Measurements from ENCODE around the gene BAG5. TPM values are rescaled to one million over a fixed set of nuclear protein-coding genes. Genes with fewer than 3 reads are reported as not detected.
"Not testable (repeated sequence)": the region's sequence is repeated elsewhere in the genome, so short reads cannot be mapped to it uniquely, and the experiment has no call there.

Gene BAG5
- total RNA-seq, 1 donor from 2014 or later = 39.9 TPM

DNA sequence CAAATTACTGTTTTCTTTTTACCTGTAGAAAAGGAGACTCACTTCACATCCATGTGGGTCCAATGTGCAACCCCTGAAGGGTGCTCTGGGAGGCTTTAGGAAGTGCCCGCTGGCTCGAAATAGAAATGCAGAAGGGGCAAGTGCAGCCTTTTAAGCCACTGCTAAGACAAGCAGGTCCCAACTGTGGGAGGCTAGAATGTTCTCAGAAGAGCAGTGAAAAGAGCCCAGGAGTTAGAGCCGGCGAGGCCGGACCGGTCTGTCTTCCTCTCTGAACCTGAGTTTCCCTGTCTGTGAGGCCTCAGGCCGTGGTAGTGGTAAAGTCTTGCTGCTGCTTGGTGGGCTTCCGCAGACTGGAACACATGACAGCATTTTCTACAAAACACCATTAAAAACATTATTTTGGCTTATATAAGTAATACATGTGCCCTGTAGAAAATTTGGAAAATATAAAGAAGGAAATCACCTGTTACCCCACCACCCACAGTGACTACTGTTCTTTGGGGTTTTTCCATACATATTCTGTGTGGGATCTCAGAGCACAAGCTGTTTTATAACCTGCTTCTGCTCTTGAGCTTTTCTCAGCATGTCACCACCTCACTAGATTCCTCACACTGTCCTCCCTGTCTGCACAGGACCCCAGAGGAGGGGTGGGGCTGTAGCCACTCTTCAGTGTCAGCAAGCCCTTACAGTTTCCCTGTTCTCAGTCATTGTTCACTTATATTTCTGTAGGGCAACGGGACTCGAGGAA lies 45.9 kb downstream of the BAG5 start:
- H3K36me3 Mint-ChIP-seq (ENCODE audit: low read depth, unreplicated experiment) = no peaks in the 10 kb centered on the region
- H3K9me3 Mint-ChIP-seq (ENCODE audit: unreplicated experiment) = no peaks in the 10 kb centered on the region
- no peak overlapping the region for H3K27ac Mint-ChIP-seq (ENCODE audit: unreplicated experiment)
- TF ChIP-seq, protein P1, sequence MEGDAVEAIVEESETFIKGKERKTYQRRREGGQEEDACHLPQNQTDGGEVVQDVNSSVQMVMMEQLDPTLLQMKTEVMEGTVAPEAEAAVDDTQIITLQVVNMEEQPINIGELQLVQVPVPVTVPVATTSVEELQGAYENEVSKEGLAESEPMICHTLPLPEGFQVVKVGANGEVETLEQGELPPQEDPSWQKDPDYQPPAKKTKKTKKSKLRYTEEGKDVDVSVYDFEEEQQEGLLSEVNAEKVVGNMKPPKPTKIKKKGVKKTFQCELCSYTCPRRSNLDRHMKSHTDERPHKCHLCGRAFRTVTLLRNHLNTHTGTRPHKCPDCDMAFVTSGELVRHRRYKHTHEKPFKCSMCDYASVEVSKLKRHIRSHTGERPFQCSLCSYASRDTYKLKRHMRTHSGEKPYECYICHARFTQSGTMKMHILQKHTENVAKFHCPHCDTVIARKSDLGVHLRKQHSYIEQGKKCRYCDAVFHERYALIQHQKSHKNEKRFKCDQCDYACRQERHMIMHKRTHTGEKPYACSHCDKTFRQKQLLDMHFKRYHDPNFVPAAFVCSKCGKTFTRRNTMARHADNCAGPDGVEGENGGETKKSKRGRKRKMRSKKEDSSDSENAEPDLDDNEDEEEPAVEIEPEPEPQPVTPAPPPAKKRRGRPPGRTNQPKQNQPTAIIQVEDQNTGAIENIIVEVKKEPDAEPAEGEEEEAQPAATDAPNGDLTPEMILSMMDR (IDR thresholded peaks at IDR 0.05; ENCODE audit: unreplicated experiment) = no peak
- no peak overlapping the region for H3K4me3 Mint-ChIP-seq (ENCODE audit: unreplicated experiment)
- H3K27me3 Mint-ChIP-seq (ENCODE audit: unreplicated experiment) = peaks cover 13% of the 10 kb centered on the region
- peaks cover 9% of the 10 kb centered on the region for H3K4me1 Mint-ChIP-seq (ENCODE audit: unreplicated experiment)
- no peak for DNase-seq (ENCODE audit: low spot score)

DNA sequence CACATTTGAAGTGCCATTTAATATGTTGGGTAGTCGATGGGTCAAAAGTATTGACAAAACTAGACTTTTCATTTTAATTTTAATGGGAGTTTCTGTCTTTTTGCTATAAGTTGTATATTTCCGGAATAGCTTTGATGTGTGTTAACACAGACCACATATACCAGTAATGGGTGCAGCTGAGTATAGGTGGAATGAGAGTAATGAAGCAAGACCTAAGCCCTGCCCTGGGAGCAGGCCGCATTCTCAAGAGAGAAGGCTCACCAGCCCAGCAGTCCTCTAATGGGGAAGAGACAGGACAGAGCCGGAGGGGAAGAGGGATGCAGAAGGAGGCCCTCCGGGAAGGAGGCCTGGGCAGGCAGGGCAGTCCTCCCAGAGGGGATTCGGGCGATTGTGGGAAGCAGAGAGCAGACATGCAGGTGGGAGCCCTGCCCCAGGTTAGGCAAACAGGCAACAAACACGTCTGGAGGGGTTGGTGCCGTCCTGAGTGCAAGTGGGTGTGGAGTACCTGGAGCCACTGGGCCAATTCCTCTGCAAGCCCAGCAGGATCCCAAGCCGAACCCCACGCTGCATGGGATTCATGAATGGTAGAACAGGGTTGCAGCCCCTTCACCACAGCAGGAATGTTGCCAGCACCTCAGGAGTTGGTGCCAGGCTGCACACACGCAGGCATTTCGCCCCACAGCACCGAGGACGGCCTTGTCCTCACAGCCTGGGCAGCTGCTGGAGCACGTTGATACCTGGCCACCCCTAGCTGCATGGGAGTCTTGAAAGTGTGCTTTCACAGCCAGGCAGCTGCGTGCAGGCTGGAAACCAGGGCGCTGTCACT lies 47.6 kb downstream of the BAG5 start:
- H3K36me3 Mint-ChIP-seq (ENCODE audit: low read depth, unreplicated experiment) = peaks cover 8% of the 10 kb centered on the region
- no peak for DNase-seq (ENCODE audit: low spot score)
- TF ChIP-seq, protein P1 (IDR thresholded peaks at IDR 0.05; ENCODE audit: unreplicated experiment) = no peak
- no peak overlapping the region for H3K27ac Mint-ChIP-seq (ENCODE audit: unreplicated experiment)
- peaks cover 13% of the 10 kb centered on the region for H3K27me3 Mint-ChIP-seq (ENCODE audit: unreplicated experiment)
- H3K4me3 Mint-ChIP-seq (ENCODE audit: unreplicated experiment) = no peak overlapping the region
- H3K9me3 Mint-ChIP-seq (ENCODE audit: unreplicated experiment) = no peaks in the 10 kb centered on the region
- H3K4me1 Mint-ChIP-seq (ENCODE audit: unreplicated experiment) = peaks cover 6% of the 10 kb centered on the region

DNA sequence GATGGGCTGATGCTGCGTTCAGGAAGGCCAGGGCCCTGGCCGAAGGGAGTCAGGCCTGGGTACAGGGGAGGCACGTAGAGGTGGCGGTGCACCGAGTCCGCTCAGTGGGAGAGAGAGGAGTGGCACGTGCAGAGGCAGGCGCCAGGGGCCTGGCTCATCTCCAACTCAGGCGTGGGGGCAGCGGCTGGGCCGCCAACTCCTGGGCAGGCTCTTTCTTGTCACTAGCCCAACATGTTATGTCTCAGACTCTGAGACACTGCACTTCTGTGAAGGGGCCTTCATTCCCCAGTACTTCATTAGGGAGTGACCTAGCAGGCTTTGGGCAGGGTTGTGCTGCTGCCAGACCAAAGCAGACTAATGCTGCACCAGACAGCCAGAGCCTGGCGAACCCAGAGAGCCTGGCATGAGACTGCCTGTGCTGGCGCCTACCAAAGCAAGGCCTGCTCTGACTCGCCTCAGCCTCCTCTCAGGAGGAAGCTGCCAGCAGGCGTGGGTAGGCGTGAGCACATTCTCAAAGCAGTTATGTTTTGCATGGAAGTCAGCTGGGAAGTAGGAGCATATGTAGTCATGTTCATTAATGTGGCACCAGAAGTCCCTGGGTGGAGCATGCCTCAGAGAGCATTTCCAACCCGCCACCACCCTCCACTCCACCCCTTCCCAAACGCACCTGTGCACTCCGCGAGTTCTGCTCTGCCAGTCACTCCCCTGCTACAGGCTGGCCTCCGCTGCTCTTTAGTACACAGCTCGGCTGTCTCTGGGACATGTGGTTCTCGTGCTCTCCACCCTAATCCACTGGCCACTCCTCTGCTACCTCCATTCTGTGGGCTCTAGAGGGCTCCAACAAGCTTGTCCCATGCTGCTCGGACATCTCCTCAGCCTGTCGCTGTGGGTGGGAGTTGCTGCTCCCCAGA lies 49.5 kb downstream of the BAG5 start:
- TF ChIP-seq, protein P1 (IDR thresholded peaks at IDR 0.05; ENCODE audit: unreplicated experiment) = no peak
- Mint-ChIP-seq H3K27ac (ENCODE audit: unreplicated experiment) (no peak overlapping the region), H3K9me3 (ENCODE audit: unreplicated experiment) (no peaks in the 10 kb centered on the region), H3K4me1 (ENCODE audit: unreplicated experiment) (peaks cover 3% of the 10 kb centered on the region), H3K4me3 (ENCODE audit: unreplicated experiment) (peak overlapping the region; percentile 2), H3K36me3 (ENCODE audit: low read depth, unreplicated experiment) (peaks cover 13% of the 10 kb centered on the region), H3K27me3 (ENCODE audit: unreplicated experiment) (peaks cover 6% of the 10 kb centered on the region)
- DNase-seq (ENCODE audit: low spot score) = no peak

DNA sequence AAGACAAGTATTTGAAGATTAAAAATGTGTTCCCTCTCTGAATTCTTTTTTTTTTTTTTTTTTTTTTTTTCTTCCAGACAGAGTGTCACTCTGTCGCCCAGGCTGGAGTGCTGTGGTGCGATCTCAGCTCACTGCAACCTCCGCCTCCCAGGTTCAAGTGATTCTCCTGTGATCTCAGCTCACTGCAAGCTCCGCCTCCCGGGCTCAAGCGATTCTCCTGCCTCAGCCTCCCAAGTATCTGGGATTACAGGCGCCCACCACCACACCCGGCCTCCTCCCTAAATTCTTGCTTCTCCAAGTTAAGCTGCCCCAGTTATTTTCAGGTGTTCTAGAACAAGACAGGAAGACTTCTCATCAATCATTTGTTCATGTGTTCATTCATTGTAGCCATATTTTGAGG lies 50.3 kb downstream of the BAG5 start:
- H3K4me1 Mint-ChIP-seq (ENCODE audit: unreplicated experiment); H3K27me3 Mint-ChIP-seq (ENCODE audit: unreplicated experiment); H3K27ac Mint-ChIP-seq (ENCODE audit: unreplicated experiment); DNase-seq (ENCODE audit: low spot score); H3K9me3 Mint-ChIP-seq (ENCODE audit: unreplicated experiment): not testable (repeated sequence)
- H3K4me3 Mint-ChIP-seq (ENCODE audit: unreplicated experiment) = peak overlapping the region; percentile 2
- peaks cover 18% of the 10 kb centered on the region for H3K36me3 Mint-ChIP-seq (ENCODE audit: low read depth, unreplicated experiment)
